Activated CD8-positive, alpha-beta memory T cell treated with anti-CD3 and anti-CD28 coated beads, Interleukin-2, amount 10 ng/mL, durations not matched to agents 7 days and 5 days (primary cell): ENCODE results near the gene PLD4. TPM values are rescaled to one million over a fixed set of nuclear protein-coding genes. Genes with fewer than 3 reads are reported as not detected.
A peak's percentile ranks its signal among the peaks of the same experiment; 100 is the strongest.

Experiments
- ATAC-seq: fragments of 150-1000 bp; cut with Tn5 transposase; one replicate; pipeline ENCODE4 v1.10.0; 2021; ENCODE audit warnings: moderate library complexity
- CTCF ChIA-PET: fragments of 350-600 bp; sonication (Branson Sonifier 250); formaldehyde crosslinking; loops from one replicate; lab custom pipeline; 2021; ENCODE audit warnings: antibody characterized with exemption; lab: Charles Lee
- DNase-seq: peaks from one replicate; pipeline ENCODE4 v3.0.0-alpha.2; 2020
- H3K27ac Mint-ChIP-seq: one replicate; pipeline ENCODE4 v1.8.0; 2021; ENCODE audit warnings: mild to moderate bottlenecking, mixed read lengths
- H3K27me3 Mint-ChIP-seq: one replicate; pipeline ENCODE4 v1.8.0; 2021; ENCODE audit warnings: mixed read lengths
- H3K36me3 Mint-ChIP-seq: one replicate; pipeline ENCODE4 v1.8.0; 2021; ENCODE audit warnings: mild to moderate bottlenecking, mixed read lengths
- H3K4me1 Mint-ChIP-seq: one replicate; pipeline ENCODE4 v1.8.0; 2021; ENCODE audit warnings: mixed read lengths
- H3K4me3 Mint-ChIP-seq: one replicate; pipeline ENCODE4 v1.8.0; 2021; ENCODE audit warnings: mild to moderate bottlenecking, moderate library complexity, mixed read lengths
- H3K9me3 Mint-ChIP-seq: one replicate; pipeline ENCODE4 v1.8.0; 2022; ENCODE audit warnings: low read depth, mixed read lengths
- total RNA-seq, 2 experiments: library from RNA; stranded (reverse); gene quantifications; one replicate each; pipeline ENCODE4 v1.2.3, GENCODE V29; 2021

PLD4 gene
- total RNA-seq, 2 experiments from 2014 or later = not detected

GRCh38 chr14:104931771-104932675 lies 7.3 kb downstream of the PLD4 start:
- Mint-ChIP-seq H3K27ac (no peak overlapping the region), H3K4me1 (peaks cover 2% of the 10 kb centered on the region), H3K27me3 (peaks cover 22% of the 10 kb centered on the region), H3K4me3 (no peak overlapping the region), H3K36me3 (no peaks in the 10 kb centered on the region), H3K9me3 (no peaks in the 10 kb centered on the region)
- ATAC-seq = no peak
- no peak for DNase-seq
- CTCF ChIA-PET = interaction anchor here (2.0 kb wide), 1 partner anchor 31 kb away, joined by 5 read pairs; no protein-coding TSS in a partner anchor

- Mint-ChIP-seq H3K27me3 (peaks cover 29% of the 10 kb centered on the region), H3K36me3 (no peaks in the 10 kb centered on the region), H3K4me3 (peak overlapping the region; percentile 27), H3K4me1 (peaks cover 2% of the 10 kb centered on the region), H3K27ac (no peak overlapping the region), H3K9me3 (no peaks in the 10 kb centered on the region)
- CTCF ChIA-PET = interaction anchor here (0.8 to 2.0 kb wide), 8 partner anchors 9 to 112 kb away, joined by 3 to 5 read pairs (median 4); partner anchors contain the start of gene PLD4
- ATAC-seq (peak; percentile 88), DNase-seq (peak; percentile 82)
These were observed 8.3 kb downstream of the PLD4 start for GRCh38 chr14:104932676-104933631.

- CTCF ChIA-PET = interaction anchor here (0.8 to 2.9 kb wide), 10 partner anchors 9 to 111 kb away, joined by 3 to 13 read pairs (median 4); partner anchors contain the start of gene PLD4
- Mint-ChIP-seq H3K36me3 (no peaks in the 10 kb centered on the region), H3K9me3 (no peaks in the 10 kb centered on the region), H3K27ac (no peak overlapping the region), H3K27me3 (peaks cover 39% of the 10 kb centered on the region), H3K4me1 (peaks cover 2% of the 10 kb centered on the region), H3K4me3 (peak overlapping the region; percentile 42)
- ATAC-seq (no peak), DNase-seq (no peak)
These were observed 9.4 kb downstream of the PLD4 start for GRCh38 chr14:104933746-104934733.

GRCh38 chr14:104935026-104935650 lies 10.5 kb downstream of the PLD4 start:
- Mint-ChIP-seq H3K4me1 (peaks cover 2% of the 10 kb centered on the region), H3K27me3 (peaks cover 44% of the 10 kb centered on the region), H3K4me3 (no peak overlapping the region), H3K36me3 (no peaks in the 10 kb centered on the region), H3K9me3 (no peaks in the 10 kb centered on the region), H3K27ac (no peak overlapping the region)
- CTCF ChIA-PET = interaction anchor here (1.3 to 2.9 kb wide), 3 partner anchors 10 to 110 kb away, joined by 3 to 13 read pairs (median 5); partner anchors contain the start of gene PLD4
- ATAC-seq (no peak), DNase-seq (no peak)

- peaks cover 46% of the 10 kb centered on the region for H3K27me3 Mint-ChIP-seq
- no peak overlapping the region for H3K4me3 Mint-ChIP-seq
- CTCF ChIA-PET = interaction anchor here (2.9 kb wide), 1 partner anchor 109 kb away, joined by 13 read pairs; no protein-coding TSS in a partner anchor
- H3K36me3 Mint-ChIP-seq = no peaks in the 10 kb centered on the region
- H3K4me1 Mint-ChIP-seq = peaks cover 2% of the 10 kb centered on the region
- H3K27ac Mint-ChIP-seq = no peak overlapping the region
- DNase-seq = no peak
- ATAC-seq = no peak
- H3K9me3 Mint-ChIP-seq = no peaks in the 10 kb centered on the region
These were observed 11.3 kb downstream of the PLD4 start for GRCh38 chr14:104935955-104936354.

- ATAC-seq = no peak
- DNase-seq = no peak
- H3K27ac Mint-ChIP-seq = no peak overlapping the region
- CTCF ChIA-PET = interaction anchor here (2.9 kb wide), 1 partner anchor 109 kb away, joined by 13 read pairs; no protein-coding TSS in a partner anchor
- no peak overlapping the region for H3K4me3 Mint-ChIP-seq
- peaks cover 46% of the 10 kb centered on the region for H3K27me3 Mint-ChIP-seq
- H3K36me3 Mint-ChIP-seq = no peaks in the 10 kb centered on the region
- peaks cover 2% of the 10 kb centered on the region for H3K4me1 Mint-ChIP-seq
- no peaks in the 10 kb centered on the region for H3K9me3 Mint-ChIP-seq
These were observed 11.9 kb downstream of the PLD4 start for GRCh38 chr14:104936361-104937155.

GRCh38 chr14:104937161-104937560 lies 12.5 kb downstream of the PLD4 start:
- ATAC-seq = no peak
- CTCF ChIA-PET = no interaction called here
- H3K4me3 Mint-ChIP-seq = no peak overlapping the region

GRCh38 chr14:104937694-104938365 lies 13.2 kb downstream of the PLD4 start:
- peaks cover 2% of the 10 kb centered on the region for H3K4me1 Mint-ChIP-seq
- H3K27ac Mint-ChIP-seq = no peak overlapping the region
- DNase-seq = no peak
- CTCF ChIA-PET = no interaction called here
- H3K36me3 Mint-ChIP-seq = no peaks in the 10 kb centered on the region
- no peak for ATAC-seq
- H3K9me3 Mint-ChIP-seq = no peaks in the 10 kb centered on the region
- H3K27me3 Mint-ChIP-seq = peaks cover 46% of the 10 kb centered on the region
- no peak overlapping the region for H3K4me3 Mint-ChIP-seq

More at GRCh38 chr14:104937161-104937560, 12.5 kb downstream of the PLD4 start:
- H3K27ac Mint-ChIP-seq = no peak overlapping the region
- peaks cover 46% of the 10 kb centered on the region for H3K27me3 Mint-ChIP-seq
- H3K36me3 Mint-ChIP-seq = no peaks in the 10 kb centered on the region
- H3K4me1 Mint-ChIP-seq = peaks cover 2% of the 10 kb centered on the region
- no peak for DNase-seq
- no peaks in the 10 kb centered on the region for H3K9me3 Mint-ChIP-seq

- Mint-ChIP-seq H3K4me1 (peaks cover 2% of the 10 kb centered on the region), H3K4me3 (no peak overlapping the region), H3K36me3 (no peaks in the 10 kb centered on the region), H3K27me3 (peaks cover 46% of the 10 kb centered on the region), H3K9me3 (no peaks in the 10 kb centered on the region), H3K27ac (no peak overlapping the region)
- DNase-seq (no peak), ATAC-seq (no peak)
- CTCF ChIA-PET = interaction anchor here (2.3 kb wide), 1 partner anchor 107 kb away, joined by 6 read pairs; no protein-coding TSS in a partner anchor
These were observed 13.8 kb downstream of the PLD4 start for GRCh38 chr14:104938436-104938835.

- no peak for ATAC-seq
- Mint-ChIP-seq H3K9me3 (no peaks in the 10 kb centered on the region), H3K27ac (no peak overlapping the region), H3K4me1 (peaks cover 2% of the 10 kb centered on the region), H3K27me3 (peaks cover 45% of the 10 kb centered on the region), H3K4me3 (no peak overlapping the region), H3K36me3 (no peaks in the 10 kb centered on the region)
- DNase-seq = no peak
- CTCF ChIA-PET = interaction anchor here (2.3 kb wide), 1 partner anchor 107 kb away, joined by 6 read pairs; no protein-coding TSS in a partner anchor
These were observed 14.3 kb downstream of the PLD4 start for GRCh38 chr14:104938960-104939359.
